Kidney glomerular epithelial cell (primary cell): ENCODE results near the gene CLPX.
"Not testable (repeated sequence)": the region's sequence is repeated elsewhere in the genome, so short reads cannot be mapped to it uniquely, and the experiment has no call there.

Experiments used
- DNase-seq: peaks from one replicate; lab custom pipeline; 2025; lab: John Stamatoyannopoulos, UW

Gene CLPX

GRCh38 chr15:65171428-65171827, 13.7 kb downstream of the CLPX start:
- DNase-seq: no peak

GRCh38 chr15:65165875-65166274, 19.3 kb downstream of the CLPX start:
- no peak for DNase-seq

GRCh38 chr15:65164139-65164538, 21.0 kb downstream of the CLPX start:
- no peak for DNase-seq

- no peak for DNase-seq
These were observed 22.1 kb downstream of the CLPX start for GRCh38 chr15:65163041-65163440.

- no peak for DNase-seq
These were observed 28.4 kb downstream of the CLPX start for GRCh38 chr15:65156692-65157091.

- DNase-seq: no peak
These were observed 30.4 kb downstream of the CLPX start for GRCh38 chr15:65154720-65155119.

GRCh38 chr15:65147902-65148301, 37.2 kb downstream of the CLPX start:
- no peak for DNase-seq

- no peak for DNase-seq
These were observed 38.7 kb downstream of the CLPX start for GRCh38 chr15:65146438-65146837.

GRCh38 chr15:65138631-65139030, 46.5 kb downstream of the CLPX start:
- DNase-seq: not testable (repeated sequence)

GRCh38 chr15:65137893-65138292, 47.2 kb downstream of the CLPX start:
- not testable (repeated sequence) for DNase-seq

GRCh38 chr15:65137089-65137488, 48.1 kb downstream of the CLPX start:
- not testable (repeated sequence) for DNase-seq

- DNase-seq: no peak
These were observed 50.6 kb downstream of the CLPX start for GRCh38 chr15:65134538-65134937.

GRCh38 chr15:65133548-65134200, 51.5 kb downstream of the CLPX start, which contains the start of gene PDCD7:
TSS of gene PDCD7 (minus strand) at chr15:65133808. CDS start at chr15:65133781, 27 bp downstream.
- peak; percentile 81 for DNase-seq

- peak; percentile 28 for DNase-seq
These were observed 52.1 kb downstream of the CLPX start for GRCh38 chr15:65132878-65133547.

- DNase-seq: no peak
These were observed 54.2 kb downstream of the CLPX start for GRCh38 chr15:65130941-65131340.

GRCh38 chr15:65115542-65115941, 69.6 kb downstream of the CLPX start:
- no peak for DNase-seq

GRCh38 chr15:65115086-65115485, 70.1 kb downstream of the CLPX start, which contains the start of gene UBAP1L:
TSS of gene UBAP1L (minus strand) at chr15:65115200. CDS start at chr15:65106215, 8,985 bp downstream.
- DNase-seq: no peak

GRCh38 chr15:65110676-65111292, 74.4 kb downstream of the CLPX start:
- DNase-seq: no peak

GRCh38 chr15:65106011-65106590, 79.0 kb downstream of the CLPX start:
- DNase-seq: no peak

- no peak for DNase-seq
These were observed 80.1 kb downstream of the CLPX start for GRCh38 chr15:65105038-65105437.

- DNase-seq: no peak
These were observed 82.2 kb downstream of the CLPX start for GRCh38 chr15:65102912-65103311.

GRCh38 chr15:65101891-65102708, 83.0 kb downstream of the CLPX start:
- DNase-seq: no peak
